Measurements from ENCODE around the gene POLR3C. TPM values are rescaled to one million over a fixed set of nuclear protein-coding genes. Genes with fewer than 3 reads are reported as not detected.

The POLR3C gene
- total RNA-seq, 4 donors from 2014 or later: 15.0 to 31.7 (median 21.0) TPM

DNA sequence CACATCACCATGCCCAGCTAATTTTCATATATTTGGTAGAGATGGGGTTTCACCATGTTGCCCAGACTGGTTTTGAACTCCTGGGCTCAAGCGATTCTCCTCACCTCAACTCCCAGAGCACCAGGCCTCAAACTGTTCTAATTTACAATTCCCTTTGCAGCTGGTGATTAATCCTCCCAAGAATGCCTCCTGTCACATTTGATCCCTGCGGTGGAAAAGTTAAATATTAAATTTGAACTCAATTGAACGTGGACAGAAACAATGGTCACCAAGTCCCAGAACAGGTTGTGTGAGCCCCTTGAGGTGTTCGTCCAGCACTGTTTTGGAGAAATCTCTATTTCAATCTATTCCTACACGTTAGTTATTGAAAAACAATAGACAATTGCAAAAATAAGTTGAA, 63.6 kb downstream of the POLR3C start:
- Histone ChIP-seq H3K4me3 (no peak overlapping the region), H3K9me3 (no peaks in the 10 kb centered on the region), H3K27me3 (no peaks in the 10 kb centered on the region), H3K4me1 (peaks cover 26 to 67% (median 26%) of the 10 kb centered on the region in 3 donors), H3K36me3 (no peaks in the 10 kb centered on the region), H3K27ac (no peak overlapping the region)
- 71 to 73% methylated on average over 5 of the region's 5 CpGs for WGBS, 2 donors
- DNase-seq: no peak
- TF ChIP-seq POLR2A (IDR thresholded peaks at IDR 0.05): no peak
- no peak for TF ChIP-seq CTCF (IDR thresholded peaks at IDR 0.05)
- intact Hi-C loops (cut with DNase I): no loop called here

- 74 to 79% methylated on average over 3 of the region's 3 CpGs for WGBS, 2 donors
- intact Hi-C loops (cut with DNase I): no loop called here
- Histone ChIP-seq H3K36me3 (no peaks in the 10 kb centered on the region), H3K9me3 (no peaks in the 10 kb centered on the region), H3K4me1 (peaks cover 26 to 67% (median 30%) of the 10 kb centered on the region in 3 donors), H3K27ac (peak overlapping the region in 2 of 4 donors; percentile 34 to 92), H3K27me3 (no peaks in the 10 kb centered on the region), H3K4me3 (no peak overlapping the region)
- no peak for DNase-seq
- TF ChIP-seq POLR2A (IDR thresholded peaks at IDR 0.05) (no peak), CTCF (IDR thresholded peaks at IDR 0.05) (no peak)
Observed at GRCh38 chr1:145889722-145890121, 65.7 kb downstream of the POLR3C start.

DNA sequence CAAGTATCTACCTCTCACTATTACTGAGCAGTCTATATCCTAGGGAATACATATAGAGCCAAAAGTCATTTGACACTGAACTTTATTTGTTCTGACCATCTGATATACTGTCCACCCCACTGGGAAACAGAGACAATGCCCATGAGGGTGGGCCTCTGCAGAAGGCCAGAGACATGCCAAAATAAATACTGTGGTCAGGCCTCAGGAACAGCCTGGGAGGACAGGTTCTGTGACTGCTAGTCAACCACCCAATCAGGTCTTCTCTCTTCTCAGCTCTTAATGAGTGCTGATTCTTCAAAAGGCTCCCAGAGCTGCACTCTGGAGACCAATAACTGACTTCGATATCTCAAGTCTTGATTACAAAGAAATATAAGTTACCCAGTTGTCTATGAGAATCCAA, 67.1 kb downstream of the POLR3C start:
- Histone ChIP-seq H3K27ac (peak overlapping the region; percentile 80 to 93 (median 90)), H3K9me3 (no peaks in the 10 kb centered on the region), H3K4me1 (peaks cover 20 to 54% (median 25%) of the 10 kb centered on the region in 3 donors), H3K4me3 (peak overlapping the region in 1 of 4 donors; percentile 32), H3K27me3 (no peaks in the 10 kb centered on the region), H3K36me3 (no peaks in the 10 kb centered on the region)
- TF ChIP-seq POLR2A (IDR thresholded peaks at IDR 0.05): no peak
- no peak for TF ChIP-seq CTCF (IDR thresholded peaks at IDR 0.05)
- WGBS, 2 donors: 29 to 30% methylated on average over 1 of the region's 1 CpG
- no peak for DNase-seq
- intact Hi-C loops (cut with DNase I): no loop called here

DNA sequence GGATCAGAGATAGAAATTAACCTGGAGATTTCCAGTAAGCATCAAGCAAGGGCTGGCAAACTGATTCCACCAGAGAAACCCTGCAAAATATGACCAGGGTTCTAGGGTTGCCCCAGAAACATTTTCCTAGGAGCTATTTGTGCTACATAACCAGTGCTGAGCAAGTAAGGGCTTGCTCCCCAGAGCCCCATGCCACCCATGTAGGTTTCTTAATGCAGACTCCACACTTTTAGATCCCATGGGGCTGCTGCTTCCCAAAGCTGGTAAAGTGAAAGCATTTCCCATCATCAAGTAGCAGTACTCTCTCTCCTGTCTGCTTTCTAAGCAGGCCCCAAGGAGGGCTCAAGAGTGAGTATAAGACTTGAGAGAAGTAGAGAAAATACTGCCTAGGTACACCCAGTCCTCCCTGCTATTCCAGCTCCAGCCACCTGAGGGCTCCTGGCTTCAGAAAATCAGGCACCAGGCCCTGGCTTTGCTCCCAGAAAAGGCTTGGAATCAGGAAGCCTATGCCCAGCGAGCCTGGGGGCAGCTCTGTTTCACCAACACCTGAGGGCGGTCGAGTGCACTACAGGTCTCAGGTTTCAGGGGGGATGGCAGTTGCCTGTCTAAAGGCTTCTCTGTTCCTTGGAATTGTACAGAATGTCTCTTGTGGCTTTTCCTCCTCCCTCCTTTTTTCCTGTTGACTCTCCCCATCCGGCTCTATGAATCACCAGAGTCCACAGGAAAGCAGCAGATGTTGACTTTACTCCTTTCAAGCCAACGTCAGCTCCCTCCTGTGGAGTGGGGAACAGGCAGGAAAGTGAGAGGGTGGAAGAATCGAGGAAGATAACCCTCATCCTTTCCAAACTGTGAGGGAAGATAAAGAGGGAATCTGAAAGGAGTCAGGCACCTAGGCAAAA, 67.8 kb downstream of the POLR3C start:
- no peak for DNase-seq
- Histone ChIP-seq H3K36me3 (no peaks in the 10 kb centered on the region), H3K27me3 (no peaks in the 10 kb centered on the region), H3K9me3 (no peaks in the 10 kb centered on the region), H3K4me1 (peaks cover 20 to 47% (median 20%) of the 10 kb centered on the region in 3 donors), H3K4me3 (peak overlapping the region in 3 of 4 donors; percentile 7 to 32 (median 23)), H3K27ac (peak overlapping the region; percentile 80 to 93 (median 90))
- TF ChIP-seq POLR2A (IDR thresholded peaks at IDR 0.05) (peak in 1 of 4 donors; percentile 27), CTCF (IDR thresholded peaks at IDR 0.05) (peak; percentile 89 to 97 (median 94))
- intact Hi-C loops (cut with DNase I): no loop called here
- WGBS, 2 donors: 3 to 4% methylated on average over 2 to 4 of the region's 6 CpGs

- 29 to 46% methylated on average over 3 of the region's 3 CpGs for WGBS, 2 donors
- intact Hi-C loops (cut with DNase I): no loop called here
- DNase-seq: no peak
- peak overlapping the region; percentile 80 to 93 (median 90) for H3K27ac ChIP-seq
- H3K9me3 ChIP-seq: no peaks in the 10 kb centered on the region
- H3K4me1 ChIP-seq: peaks cover 20 to 39% (median 20%) of the 10 kb centered on the region in 3 donors
- no peaks in the 10 kb centered on the region for H3K27me3 ChIP-seq
- peak overlapping the region in 2 of 4 donors; percentile 23 to 32 for H3K4me3 ChIP-seq
- TF ChIP-seq POLR2A (IDR thresholded peaks at IDR 0.05): no peak
- TF ChIP-seq CTCF (IDR thresholded peaks at IDR 0.05): no peak
- H3K36me3 ChIP-seq: no peaks in the 10 kb centered on the region
Observed at GRCh38 chr1:145892486-145893087, 68.6 kb downstream of the POLR3C start.

All from esophagus squamous epithelium (tissue), 5 donors.